GM10266 (cell line): Measurements from ENCODE around the gene STK32C.

Source experiments
- DNase-seq: peaks from one replicate; pipeline ENCODE4 v3.0.0; 2012; ENCODE audit errors: extremely low spot score
- TF ChIP-seq, protein P1 (sequence below): IDR thresholded peaks from 2 replicates; pipeline ENCODE4 v1.5.1; 2012; ENCODE audit warnings: mild to moderate bottlenecking, low read depth; ENCODE audit not compliant: control insufficient read depth, insufficient read depth; ENCODE audit errors: missing control alignments

The STK32C gene

GRCh38 chr10:132168571-132169030, 139.1 kb downstream of the STK32C start:
- no peak for DNase-seq
- TF ChIP-seq, protein P1, sequence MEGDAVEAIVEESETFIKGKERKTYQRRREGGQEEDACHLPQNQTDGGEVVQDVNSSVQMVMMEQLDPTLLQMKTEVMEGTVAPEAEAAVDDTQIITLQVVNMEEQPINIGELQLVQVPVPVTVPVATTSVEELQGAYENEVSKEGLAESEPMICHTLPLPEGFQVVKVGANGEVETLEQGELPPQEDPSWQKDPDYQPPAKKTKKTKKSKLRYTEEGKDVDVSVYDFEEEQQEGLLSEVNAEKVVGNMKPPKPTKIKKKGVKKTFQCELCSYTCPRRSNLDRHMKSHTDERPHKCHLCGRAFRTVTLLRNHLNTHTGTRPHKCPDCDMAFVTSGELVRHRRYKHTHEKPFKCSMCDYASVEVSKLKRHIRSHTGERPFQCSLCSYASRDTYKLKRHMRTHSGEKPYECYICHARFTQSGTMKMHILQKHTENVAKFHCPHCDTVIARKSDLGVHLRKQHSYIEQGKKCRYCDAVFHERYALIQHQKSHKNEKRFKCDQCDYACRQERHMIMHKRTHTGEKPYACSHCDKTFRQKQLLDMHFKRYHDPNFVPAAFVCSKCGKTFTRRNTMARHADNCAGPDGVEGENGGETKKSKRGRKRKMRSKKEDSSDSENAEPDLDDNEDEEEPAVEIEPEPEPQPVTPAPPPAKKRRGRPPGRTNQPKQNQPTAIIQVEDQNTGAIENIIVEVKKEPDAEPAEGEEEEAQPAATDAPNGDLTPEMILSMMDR, result no peak

DNA sequence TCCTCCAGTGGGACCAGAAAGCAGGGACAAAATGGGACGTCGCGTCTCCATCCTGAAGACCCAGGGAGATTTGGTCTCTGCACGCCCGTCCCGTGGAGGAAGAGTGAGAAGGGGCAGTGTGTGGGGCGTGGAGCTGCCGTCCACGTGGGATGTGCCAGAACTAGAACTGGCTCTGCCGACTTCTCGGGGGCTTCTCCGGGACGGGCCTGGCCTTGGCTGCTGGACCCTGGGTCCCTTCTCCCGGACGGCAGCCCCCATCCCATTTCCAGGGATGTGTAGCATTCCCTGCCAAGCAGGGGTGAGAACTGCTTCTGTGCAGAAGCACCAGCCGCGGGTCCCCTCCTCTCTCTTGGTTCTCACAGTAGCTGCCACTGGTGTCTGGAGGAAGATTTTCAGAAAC, 139.8 kb downstream of the STK32C start:
- TF ChIP-seq, protein P1, result no peak
- no peak for DNase-seq

DNA sequence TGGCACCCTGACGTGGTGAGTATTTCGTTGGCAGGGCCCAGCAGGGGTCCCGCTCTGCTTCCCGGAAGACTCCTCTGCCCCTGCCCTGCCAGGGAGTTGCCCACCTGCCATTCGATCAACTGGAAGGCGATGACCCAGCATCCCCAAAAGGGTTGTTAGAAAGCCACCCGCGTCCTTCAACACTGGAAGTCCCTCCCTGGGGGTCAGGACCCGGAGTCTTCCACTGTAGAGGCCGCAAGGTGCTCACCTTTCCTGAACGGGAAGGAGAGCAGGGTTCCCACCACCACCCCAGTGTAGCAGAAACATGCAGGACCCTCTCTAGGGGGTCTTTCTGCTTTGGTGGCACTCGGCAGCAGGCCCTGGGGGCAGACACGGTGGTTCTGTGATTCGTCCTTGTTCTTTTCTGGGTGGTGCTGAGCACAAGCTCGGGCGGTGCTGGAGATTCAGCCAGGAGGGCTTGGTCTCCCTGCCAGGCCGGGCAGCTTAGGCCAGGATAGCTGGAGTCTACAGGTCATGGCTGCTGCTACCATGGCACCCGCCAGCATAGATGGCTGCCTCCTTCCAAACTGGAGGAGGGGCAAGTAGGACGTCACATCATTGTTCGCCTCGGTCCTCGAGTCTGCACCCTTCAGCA, 140.6 kb downstream of the STK32C start:
- TF ChIP-seq, protein P1, result no peak
- no peak for DNase-seq

DNA sequence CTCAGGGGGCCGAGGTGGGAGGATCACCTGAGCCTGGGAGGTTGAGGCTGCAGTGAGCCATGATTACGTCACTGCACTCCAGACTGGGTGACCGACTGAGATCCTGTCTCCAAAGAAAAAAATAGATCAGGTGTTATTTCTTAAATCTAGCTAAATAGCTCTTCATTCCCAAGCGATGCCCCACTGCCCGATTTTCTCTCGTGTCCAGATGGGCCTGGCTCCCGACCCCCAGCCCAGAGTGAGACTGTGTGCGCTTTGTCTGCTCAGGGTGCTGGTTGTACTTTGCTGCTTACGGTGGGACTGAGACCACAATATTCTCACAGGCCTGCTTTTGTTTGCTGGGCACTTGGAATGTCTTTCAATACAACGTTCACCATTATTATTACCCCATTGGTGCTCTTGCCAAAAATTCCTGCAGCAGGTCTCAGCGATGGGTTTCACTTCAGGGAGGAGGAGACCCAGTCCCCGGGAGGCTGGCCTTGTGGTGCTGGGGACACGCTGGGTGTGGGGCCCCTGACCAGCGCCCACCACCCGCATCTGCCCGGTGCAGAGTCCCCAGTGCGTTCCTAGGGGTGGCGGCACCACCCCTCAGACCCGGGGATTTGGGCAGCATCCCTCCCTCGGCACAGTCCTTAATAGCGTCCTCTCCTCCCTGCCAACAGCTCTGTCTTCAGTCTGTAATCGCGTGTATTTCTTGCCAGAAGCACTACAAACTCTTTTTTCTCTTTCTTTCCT, 141.4 kb downstream of the STK32C start:
- no peak for DNase-seq
- TF ChIP-seq, protein P1, result no peak

DNA sequence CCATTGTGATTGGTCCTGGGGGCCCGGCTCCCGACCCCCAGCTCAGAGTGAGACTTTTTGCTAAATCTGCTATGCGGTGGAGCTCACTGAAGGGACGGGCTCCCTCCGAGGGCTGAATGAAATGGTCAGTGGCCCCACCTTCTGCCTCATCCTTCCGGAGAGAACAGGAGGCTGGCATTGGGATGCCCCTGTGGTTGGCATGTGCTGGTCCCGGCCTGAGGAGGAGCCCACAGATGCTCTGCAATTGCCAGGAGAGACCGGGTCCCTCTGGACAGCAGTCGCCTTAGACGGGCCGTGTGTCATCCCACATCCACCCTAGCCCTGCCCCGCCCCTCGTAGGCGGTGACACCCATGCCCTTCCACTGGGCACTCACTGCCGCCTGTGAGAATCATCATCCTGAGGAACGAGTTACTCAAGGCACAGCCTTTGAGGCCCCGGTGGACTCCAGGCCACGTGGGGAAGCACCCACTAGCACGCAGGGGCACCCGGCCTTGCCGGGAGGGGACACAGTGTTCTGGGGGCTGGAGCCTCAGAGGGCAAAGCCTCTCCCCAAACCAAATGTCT, 142.3 kb downstream of the STK32C start:
- TF ChIP-seq, protein P1, result no peak
- DNase-seq, result no peak

DNA sequence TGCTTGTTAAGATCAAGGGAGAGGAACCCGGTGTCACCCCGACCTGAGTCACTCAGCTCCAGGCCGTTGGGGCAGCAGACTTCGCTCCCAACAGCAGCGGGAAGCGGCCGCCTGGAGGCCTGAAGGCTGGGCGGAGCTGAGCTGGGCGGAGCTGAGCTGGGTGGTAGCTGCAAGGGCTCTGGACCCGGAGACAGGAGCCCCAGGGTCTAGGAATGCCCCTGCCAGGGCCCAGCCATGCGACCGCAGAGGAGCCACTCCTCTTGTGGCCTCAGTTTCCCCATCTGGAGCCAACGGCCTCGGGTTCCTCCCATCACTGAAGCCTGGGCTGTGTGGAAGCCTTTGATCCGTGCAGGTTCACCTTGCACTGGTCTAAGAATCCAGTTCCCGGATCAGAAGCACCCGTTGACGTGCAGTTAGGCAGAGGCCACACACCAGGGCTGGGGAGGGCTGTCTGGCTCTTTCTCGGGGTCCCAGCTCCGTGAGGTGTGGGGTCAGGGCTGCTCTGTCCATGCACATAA, 142.9 kb downstream of the STK32C start:
- DNase-seq, result no peak
- TF ChIP-seq, protein P1, result no peak

DNA sequence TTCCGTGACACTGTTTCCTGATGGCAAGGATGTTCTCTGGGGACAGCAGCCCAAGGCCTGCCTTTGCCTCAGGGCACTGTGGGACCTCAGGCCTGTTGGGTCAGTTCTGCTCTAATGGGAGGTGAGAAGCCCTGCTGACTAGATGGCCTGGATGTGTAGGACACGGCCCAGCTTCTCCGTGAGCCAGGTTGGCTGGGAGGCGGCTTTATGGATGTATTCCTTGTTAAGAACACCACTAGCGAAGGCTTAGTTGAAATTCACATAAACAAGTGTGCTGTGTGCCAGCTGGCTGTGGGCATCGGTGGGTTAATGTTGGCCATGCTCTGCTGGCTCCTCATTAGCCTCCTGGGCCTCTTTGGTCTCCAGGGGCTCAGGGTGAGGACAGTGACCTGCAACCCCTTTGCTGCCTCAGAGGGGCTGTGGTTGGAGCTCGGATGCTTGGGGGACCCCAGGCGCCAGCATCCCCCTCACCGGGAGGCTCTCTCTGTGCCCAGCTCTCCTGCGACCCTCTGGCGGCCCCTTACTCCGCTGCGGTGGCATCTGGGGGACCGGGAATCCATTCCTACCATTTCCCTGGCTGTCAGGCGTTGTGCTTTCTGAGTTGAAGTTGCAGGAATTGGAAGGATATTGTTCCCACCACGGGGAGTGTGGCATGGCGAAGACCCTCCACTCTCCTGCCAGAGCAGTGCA, 143.8 kb downstream of the STK32C start:
- TF ChIP-seq, protein P1, result no peak
- no peak for DNase-seq
